Loucy (cell line): ENCODE results near the gene TIAM1.

ENCODE experiments used
- H2AFZ ChIP-seq: fragments of 200-600 bp; sonication (generic); 2 replicates; pipeline ENCODE4 v1.6.0; 2016; ENCODE audit warnings: antibody characterized with exemption, mild to moderate bottlenecking, low read length, moderate library complexity
- H3F3A ChIP-seq: fragments of 200-600 bp; 2 replicates; pipeline ENCODE4 v1.6.0; 2016; ENCODE audit warnings: antibody characterized with exemption, low read depth, mild to moderate bottlenecking
- H3K27me3 ChIP-seq: fragments of 200-600 bp; sonication (generic); 2 replicates; pipeline ENCODE4 v1.6.1; 2014; ENCODE audit warnings: low read length, mild to moderate bottlenecking; ENCODE audit not compliant: insufficient read depth, poor library complexity, severe bottlenecking
- H3K36me3 ChIP-seq: fragments of 200-600 bp; sonication (generic); 2 replicates; pipeline ENCODE4 v1.6.1; 2016; ENCODE audit warnings: low read length; ENCODE audit not compliant: insufficient read depth
- H3K4me1 ChIP-seq: fragments of 200-600 bp; sonication (generic); 2 replicates; pipeline ENCODE4 v1.5.1; 2014; ENCODE audit warnings: low read length, mild to moderate bottlenecking; ENCODE audit not compliant: insufficient read depth, poor library complexity, severe bottlenecking
- H3K4me2 ChIP-seq: fragments of 200-600 bp; sonication (generic); 2 replicates; pipeline ENCODE4 v1.6.0; 2014; ENCODE audit warnings: antibody characterized with exemption, low read length, low read depth, mild to moderate bottlenecking; ENCODE audit not compliant: poor library complexity, severe bottlenecking
- H3K4me3 ChIP-seq: fragments of 200-600 bp; sonication (generic); 2 replicates; pipeline ENCODE4 v1.5.1; 2014; ENCODE audit warnings: low read length, mild to moderate bottlenecking, mixed read lengths; ENCODE audit not compliant: poor library complexity, severe bottlenecking
- H3K79me2 ChIP-seq: fragments of 200-600 bp; sonication (generic); 2 replicates; pipeline ENCODE4 v1.6.1; 2014; ENCODE audit warnings: low read length; ENCODE audit not compliant: insufficient read depth
- H3K9ac ChIP-seq: fragments of 200-600 bp; sonication (generic); 2 replicates; pipeline ENCODE4 v1.6.0; 2014; ENCODE audit warnings: mild to moderate bottlenecking, low read depth, low read length, moderate library complexity; ENCODE audit not compliant: poor library complexity, severe bottlenecking
- H3K9me2 ChIP-seq: fragments of 200-600 bp; sonication (generic); replicated peaks from 2 replicates; pipeline ENCODE4 v1.6.1; 2016; ENCODE audit warnings: low read depth, low read length, mixed read lengths
- H3K9me3 ChIP-seq: fragments of 200-600 bp; sonication (generic); 2 replicates; pipeline ENCODE4 v1.6.1; 2014; ENCODE audit warnings: mild to moderate bottlenecking, antibody characterized with exemption, low read length, low read depth; ENCODE audit not compliant: insufficient read depth
- H4K20me1 ChIP-seq: fragments of 200-600 bp; sonication (generic); 2 replicates; pipeline ENCODE4 v1.6.0; 2014; ENCODE audit warnings: antibody characterized with exemption, low read length, mild to moderate bottlenecking; ENCODE audit not compliant: insufficient read depth, poor library complexity, severe bottlenecking
- EZH2phosphoT487 ChIP-seq: fragments of 200-600 bp; IDR thresholded peaks from 2 replicates; pipeline ENCODE4 v1.6.1; 2018; ENCODE audit warnings: antibody characterized with exemption, mild to moderate bottlenecking, moderate library complexity, borderline replicate concordance
- TF ChIP-seq, protein P1 (sequence below): fragments of 200-600 bp; sonication (generic); conservative IDR thresholded peaks from 2 replicates; pipeline ENCODE4 v1.5.1; 2014; ENCODE audit warnings: mild to moderate bottlenecking, antibody characterized with exemption, low read length

Gene TIAM1

DNA sequence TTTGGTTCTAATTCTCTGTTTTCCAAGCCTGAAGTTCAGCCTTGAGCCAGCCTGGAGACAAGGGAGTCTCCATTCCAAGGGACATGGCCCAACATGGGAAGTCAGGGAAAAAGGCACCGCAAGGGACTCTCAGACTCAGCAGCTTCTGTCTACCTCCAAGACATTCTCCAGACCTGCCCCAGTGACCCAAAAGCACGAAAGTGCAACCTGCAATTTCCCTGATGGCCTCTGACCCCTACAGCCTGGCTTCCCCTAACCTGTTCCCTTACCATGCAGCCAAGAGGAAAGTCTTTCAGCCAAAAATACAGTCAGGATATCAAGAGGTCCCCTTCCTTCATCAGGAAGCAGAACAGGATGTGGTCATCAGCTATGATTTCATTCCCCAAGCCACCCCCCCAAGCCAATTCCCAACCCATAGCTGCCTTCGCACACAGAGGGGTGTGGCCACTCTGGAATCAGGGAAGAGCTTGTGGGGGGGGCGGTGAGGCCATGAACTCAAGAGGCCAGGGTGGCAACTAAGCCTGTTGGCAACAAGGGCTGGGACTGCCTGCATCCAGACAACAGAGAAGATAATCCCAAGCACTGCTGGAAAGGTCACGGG, 59.2 kb downstream of the TIAM1 start:
- Histone ChIP-seq H2AFZ (no peak overlapping the region), H4K20me1 (peaks cover 4% of the 10 kb centered on the region), H3K4me3 (no peak overlapping the region), H3K27me3 (no peaks in the 10 kb centered on the region), H3K4me2 (no peak overlapping the region), H3K9ac (no peak overlapping the region), H3K9me3 (no peaks in the 10 kb centered on the region), H3K4me1 (peaks cover 17% of the 10 kb centered on the region), H3K36me3 (no peaks in the 10 kb centered on the region), H3K79me2 (no peaks in the 10 kb centered on the region), H3K9me2 (no peaks in the 10 kb centered on the region), H3F3A (no peaks in the 10 kb centered on the region)
- no peak for TF ChIP-seq EZH2phosphoT487
- TF ChIP-seq, protein P1, sequence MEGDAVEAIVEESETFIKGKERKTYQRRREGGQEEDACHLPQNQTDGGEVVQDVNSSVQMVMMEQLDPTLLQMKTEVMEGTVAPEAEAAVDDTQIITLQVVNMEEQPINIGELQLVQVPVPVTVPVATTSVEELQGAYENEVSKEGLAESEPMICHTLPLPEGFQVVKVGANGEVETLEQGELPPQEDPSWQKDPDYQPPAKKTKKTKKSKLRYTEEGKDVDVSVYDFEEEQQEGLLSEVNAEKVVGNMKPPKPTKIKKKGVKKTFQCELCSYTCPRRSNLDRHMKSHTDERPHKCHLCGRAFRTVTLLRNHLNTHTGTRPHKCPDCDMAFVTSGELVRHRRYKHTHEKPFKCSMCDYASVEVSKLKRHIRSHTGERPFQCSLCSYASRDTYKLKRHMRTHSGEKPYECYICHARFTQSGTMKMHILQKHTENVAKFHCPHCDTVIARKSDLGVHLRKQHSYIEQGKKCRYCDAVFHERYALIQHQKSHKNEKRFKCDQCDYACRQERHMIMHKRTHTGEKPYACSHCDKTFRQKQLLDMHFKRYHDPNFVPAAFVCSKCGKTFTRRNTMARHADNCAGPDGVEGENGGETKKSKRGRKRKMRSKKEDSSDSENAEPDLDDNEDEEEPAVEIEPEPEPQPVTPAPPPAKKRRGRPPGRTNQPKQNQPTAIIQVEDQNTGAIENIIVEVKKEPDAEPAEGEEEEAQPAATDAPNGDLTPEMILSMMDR, result no peak

DNA sequence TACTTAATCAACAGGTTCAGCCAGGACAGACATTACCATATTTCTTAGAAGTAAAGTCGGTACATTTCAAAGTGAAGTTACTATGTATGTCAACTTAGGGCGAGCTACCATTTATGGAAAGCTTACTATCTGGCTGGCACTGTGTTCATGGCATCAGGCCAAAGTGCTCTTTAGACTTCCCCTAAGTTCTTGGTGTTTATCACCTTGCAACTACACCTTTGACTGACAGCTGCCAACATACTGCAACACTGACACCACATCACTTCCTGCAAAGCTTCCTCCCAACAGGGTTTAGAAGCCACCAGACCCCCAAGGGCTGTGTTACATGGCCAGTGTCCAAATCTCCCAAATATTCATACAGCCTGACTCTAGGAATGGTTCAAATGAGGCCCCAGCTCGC, 61.0 kb downstream of the TIAM1 start:
- no peak overlapping the region for H3K9ac ChIP-seq
- H3K4me3 ChIP-seq, result no peak overlapping the region
- peak overlapping the region; percentile 28 for H3K4me2 ChIP-seq

DNA sequence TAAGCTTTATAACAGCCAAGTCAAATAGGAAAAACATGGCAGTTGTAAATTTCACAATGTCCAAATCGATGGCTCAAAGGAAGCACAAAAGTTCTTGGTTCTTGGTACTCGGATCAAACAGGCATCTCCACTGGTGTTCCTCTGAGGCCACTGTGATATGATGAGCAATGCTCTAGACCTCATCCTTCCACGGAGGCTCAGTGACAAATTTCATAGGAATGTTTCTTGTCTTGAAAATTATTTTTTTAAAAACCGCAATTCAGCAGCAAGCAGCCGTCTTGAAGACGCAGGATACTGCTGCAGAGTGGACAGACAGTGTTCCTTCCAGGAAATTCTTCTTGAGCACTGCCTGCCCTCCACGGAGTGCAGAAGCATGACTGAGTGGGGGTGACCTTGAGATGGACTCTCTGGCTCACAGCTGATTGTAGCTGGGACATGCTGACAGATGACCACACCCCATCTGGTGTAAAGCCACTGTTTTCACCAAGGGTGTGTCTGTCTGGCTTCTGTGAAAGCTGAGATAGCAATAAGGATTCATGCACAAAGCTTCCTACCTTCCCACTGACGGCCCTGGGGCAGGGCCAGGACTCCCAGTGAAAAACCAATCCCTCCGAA, 61.9 kb downstream of the TIAM1 start:
- peaks cover 4% of the 10 kb centered on the region for H4K20me1 ChIP-seq
- H3K4me2 ChIP-seq, result no peak overlapping the region
- H3K27me3 ChIP-seq, result no peaks in the 10 kb centered on the region
- H3F3A ChIP-seq, result no peaks in the 10 kb centered on the region
- H3K9me3 ChIP-seq, result no peaks in the 10 kb centered on the region
- H3K4me1 ChIP-seq, result peaks cover 17% of the 10 kb centered on the region
- H3K36me3 ChIP-seq, result no peaks in the 10 kb centered on the region
- H3K9ac ChIP-seq, result no peak overlapping the region
- no peak overlapping the region for H2AFZ ChIP-seq
- no peaks in the 10 kb centered on the region for H3K9me2 ChIP-seq
- TF ChIP-seq EZH2phosphoT487, result no peak
- TF ChIP-seq, protein P1, result no peak
- H3K79me2 ChIP-seq, result no peaks in the 10 kb centered on the region
- H3K4me3 ChIP-seq, result no peak overlapping the region

More for the DNA sequence above, 61.0 kb downstream of the TIAM1 start:
- peaks cover 4% of the 10 kb centered on the region for H4K20me1 ChIP-seq
- H3K9me3 ChIP-seq, result no peaks in the 10 kb centered on the region
- H3K36me3 ChIP-seq, result no peaks in the 10 kb centered on the region
- no peaks in the 10 kb centered on the region for H3K27me3 ChIP-seq
- H3K4me1 ChIP-seq, result peaks cover 17% of the 10 kb centered on the region
- no peaks in the 10 kb centered on the region for H3F3A ChIP-seq
- no peak for TF ChIP-seq EZH2phosphoT487
- TF ChIP-seq, protein P1, result no peak
- no peaks in the 10 kb centered on the region for H3K79me2 ChIP-seq
- no peak overlapping the region for H2AFZ ChIP-seq
- no peaks in the 10 kb centered on the region for H3K9me2 ChIP-seq
